AG09319 (cell line): ENCODE measurements around the gene ARHGEF6.
"Not testable (repeated sequence)": the region's sequence is repeated elsewhere in the genome, so short reads cannot be mapped to it uniquely, and the experiment has no call there.

Source experiments
- DNase-seq: peaks from one replicate; pipeline ENCODE4 v3.0.0-alpha.2; 2010; ENCODE audit warnings: low read depth; ENCODE audit errors: extremely low read depth
- CTCF ChIP-seq: IDR thresholded peaks from 2 replicates; pipeline ENCODE4 v1.5.1; 2011; ENCODE audit warnings: low read depth, mild to moderate bottlenecking, inconsistent platforms, low read length, moderate library complexity

The ARHGEF6 gene

GRCh38 chrX:136822337-136823095, 41.8 kb upstream of the ARHGEF6 start:
- DNase-seq, result no peak
- no peak for TF ChIP-seq CTCF

DNA sequence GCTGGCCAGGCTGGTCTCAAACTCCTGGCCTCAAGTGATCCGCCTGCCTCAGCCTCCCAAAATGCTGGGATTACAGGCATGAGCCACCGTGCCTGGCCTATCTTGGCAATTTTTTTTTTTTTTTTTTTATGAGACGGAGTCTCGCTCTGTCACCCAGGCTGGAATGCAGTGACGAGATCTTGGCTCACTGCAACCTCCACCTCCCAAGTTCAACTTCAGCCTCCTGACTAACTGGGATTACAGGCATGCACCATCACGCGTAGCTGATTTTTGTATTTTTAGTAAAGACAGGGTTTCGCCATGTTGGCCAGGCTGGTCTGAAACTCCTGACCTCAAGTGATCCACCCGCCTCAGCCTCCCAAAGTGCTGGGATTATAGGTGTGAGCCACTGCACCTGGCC, 39.0 kb upstream of the ARHGEF6 start:
- DNase-seq, result not testable (repeated sequence)

DNA sequence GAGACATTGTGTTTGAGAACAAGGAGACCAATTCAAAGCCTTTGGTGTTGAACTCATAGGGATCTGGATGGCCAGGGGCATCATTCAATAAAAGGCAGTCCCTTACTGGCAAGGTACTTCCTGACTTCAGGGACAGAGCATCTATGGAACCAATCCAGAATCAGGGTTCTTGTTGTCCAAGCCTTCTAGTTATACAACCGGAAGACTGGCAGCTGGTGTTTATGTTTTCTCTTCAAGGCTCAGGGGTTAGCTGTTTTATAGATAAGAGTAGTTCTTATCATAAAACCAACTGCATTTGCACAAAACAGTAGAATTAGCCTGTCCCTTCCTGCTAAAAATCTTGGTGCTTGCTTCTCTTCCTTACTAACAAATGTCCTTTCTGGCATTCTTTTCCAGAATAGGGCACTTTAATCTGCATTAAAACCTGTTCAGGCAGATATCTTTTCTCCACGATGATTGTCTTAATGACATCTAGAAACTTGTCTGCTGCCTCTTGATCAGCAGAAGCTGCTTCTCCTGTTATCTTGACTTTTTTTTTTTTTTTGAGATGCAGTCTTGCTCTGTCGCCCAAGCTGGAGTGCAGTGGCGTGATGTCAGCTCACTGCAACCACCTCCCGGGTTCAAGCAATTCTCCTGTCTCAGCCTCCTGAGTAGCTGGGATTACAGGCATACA, 38.4 kb upstream of the ARHGEF6 start:
- TF ChIP-seq CTCF, result no peak
- DNase-seq, result no peak

GRCh38 chrX:136816975-136817374, 36.2 kb upstream of the ARHGEF6 start:
- DNase-seq, result no peak
- TF ChIP-seq CTCF, result no peak

GRCh38 chrX:136814847-136815750, 34.4 kb upstream of the ARHGEF6 start:
- DNase-seq, result no peak
- no peak for TF ChIP-seq CTCF

GRCh38 chrX:136812286-136812685, 31.6 kb upstream of the ARHGEF6 start:
- TF ChIP-seq CTCF, result no peak
- DNase-seq, result no peak

DNA sequence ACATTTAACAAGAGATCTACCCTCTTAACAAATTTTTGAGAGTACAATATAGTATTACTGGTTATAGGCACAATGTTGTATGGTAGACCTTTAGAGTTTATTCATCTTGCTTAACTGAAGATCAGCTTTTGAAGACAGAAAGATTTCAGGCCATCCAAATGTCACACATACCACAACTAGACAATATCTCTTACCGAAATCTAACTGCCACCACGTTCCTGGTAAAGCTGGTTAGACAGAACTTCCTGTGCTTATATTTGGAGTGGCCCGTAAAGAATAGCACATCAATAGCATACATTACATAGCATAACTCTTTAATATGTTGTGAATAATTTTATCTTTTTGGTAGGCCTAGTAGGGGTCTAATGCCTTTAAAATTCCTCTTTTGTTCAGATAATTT, 29.8 kb upstream of the ARHGEF6 start:
- DNase-seq, result no peak
- TF ChIP-seq CTCF, result no peak
